Muscle layer of duodenum (tissue), 2 donors: ENCODE measurements around the gene GMDS.

Source experiments
- H3K27ac ChIP-seq: one replicate; pipeline ENCODE4 v1.7.0; 2013; ENCODE audit warnings: mild to moderate bottlenecking, low read length
- H3K27me3 ChIP-seq: one replicate; pipeline ENCODE4 v1.7.0; 2013; ENCODE audit warnings: low read depth, mild to moderate bottlenecking, control low read depth, low read length
- H3K36me3 ChIP-seq, 2 donors: one replicate each; pipeline ENCODE4 v1.7.0; 2013; ENCODE audit warnings: low read length in 2 of 2, control low read depth in 1 of 2, mild to moderate bottlenecking in 1 of 2; ENCODE audit not compliant: insufficient read depth in 2 of 2, control insufficient read depth in 1 of 2
- H3K4me1 ChIP-seq, 2 donors: one replicate each; pipeline ENCODE4 v1.7.0; 2013; ENCODE audit warnings: low read length in 2 of 2, mild to moderate bottlenecking in 2 of 2, control low read depth in 1 of 2, moderate library complexity in 1 of 2; ENCODE audit not compliant: insufficient read depth in 2 of 2, control insufficient read depth in 1 of 2
- H3K4me3 ChIP-seq, 2 donors: one replicate each; pipeline ENCODE4 v1.7.0; 2013; ENCODE audit warnings: low read length in 2 of 2, low read depth in 1 of 2, mild to moderate bottlenecking in 1 of 2
- H3K9me3 ChIP-seq, 2 donors: one replicate each; pipeline ENCODE4 v1.7.0; 2013; ENCODE audit warnings: low read length in 2 of 2, control low read depth in 1 of 2, mild to moderate bottlenecking in 1 of 2; ENCODE audit not compliant: control insufficient read depth in 1 of 2
- donor health status: healthy.

Gene GMDS

DNA sequence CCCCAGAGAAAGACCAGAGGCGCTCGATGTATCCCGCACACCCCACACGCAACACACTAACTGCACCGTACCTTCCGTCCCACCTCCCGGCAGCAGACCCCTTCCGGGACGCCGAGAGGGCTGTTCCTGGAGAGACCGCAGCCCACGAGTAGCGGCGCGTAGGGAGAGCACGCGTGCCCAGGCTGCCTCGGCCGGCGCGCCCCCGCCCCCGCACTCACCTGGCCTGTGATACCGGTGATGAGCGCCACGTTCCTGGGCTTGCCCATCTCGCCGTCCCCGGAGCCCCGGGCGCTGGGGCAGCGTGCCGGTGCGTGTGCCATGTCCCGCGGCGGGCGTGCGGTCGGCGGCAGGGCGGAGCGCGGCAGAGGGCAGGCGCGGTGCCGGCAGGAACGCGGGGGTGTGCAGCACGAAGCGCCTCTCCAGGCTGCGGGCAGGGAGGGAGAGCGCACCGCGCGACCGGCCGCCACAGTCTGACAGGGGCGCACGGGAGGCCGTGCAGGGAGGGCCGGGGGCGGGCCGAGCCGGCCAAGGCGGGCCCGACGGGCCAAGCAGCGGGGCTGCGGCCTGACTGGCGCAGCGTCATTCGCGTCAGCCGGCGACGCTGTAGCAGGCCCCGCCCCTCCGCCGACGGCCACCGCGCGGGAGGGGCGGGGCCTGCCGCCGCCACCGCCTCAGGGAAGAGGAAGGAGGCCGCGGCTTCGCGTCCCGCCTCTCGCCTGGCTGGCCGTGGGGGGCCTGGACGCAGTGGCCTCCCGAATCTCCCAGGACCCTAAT lies at the start of gene GMDS:
TSS of gene GMDS (minus strand) at position 503 of the 774 bp plus-strand sequence.
- Histone ChIP-seq H3K36me3 (peaks cover 0 to 10% of the 10 kb centered on the region in 2 donors), H3K4me1 (peaks cover 0 to 8% of the 10 kb centered on the region in 2 donors), H3K4me3 (peak within 1 kb of the TSS; percentile 90 to 93), H3K27ac (peak within 1 kb of the TSS; percentile 94), H3K27me3 (no peaks in the 10 kb centered on the region), H3K9me3 (no peaks in the 10 kb centered on the region)

DNA sequence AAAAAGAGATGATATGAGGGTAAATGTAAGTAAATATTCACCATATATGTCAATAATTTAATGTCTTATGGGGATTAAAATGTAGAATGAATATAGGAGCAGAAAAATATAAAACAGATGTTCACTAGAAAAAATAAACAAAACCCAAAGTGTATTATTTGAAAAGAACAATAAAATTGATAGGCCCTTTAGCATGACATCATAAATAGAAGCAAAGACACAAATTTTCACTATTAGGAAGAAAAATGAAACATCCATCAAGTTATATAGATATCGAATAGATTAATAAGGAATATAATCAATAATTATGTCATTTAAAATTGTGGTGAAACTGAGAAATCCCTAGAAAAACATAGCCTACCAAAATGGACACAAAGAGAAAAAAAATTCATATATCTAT lies 40.1 kb upstream of the GMDS start:
- H3K4me3 ChIP-seq = no peak overlapping the region
- H3K9me3 ChIP-seq = peaks cover 3 to 5% of the 10 kb centered on the region in 2 donors
- H3K27me3 ChIP-seq = no peaks in the 10 kb centered on the region
- H3K36me3 ChIP-seq = peaks cover 6% of the 10 kb centered on the region in 2 donors
- H3K4me1 ChIP-seq = no peaks in the 10 kb centered on the region
- no peak overlapping the region for H3K27ac ChIP-seq

DNA sequence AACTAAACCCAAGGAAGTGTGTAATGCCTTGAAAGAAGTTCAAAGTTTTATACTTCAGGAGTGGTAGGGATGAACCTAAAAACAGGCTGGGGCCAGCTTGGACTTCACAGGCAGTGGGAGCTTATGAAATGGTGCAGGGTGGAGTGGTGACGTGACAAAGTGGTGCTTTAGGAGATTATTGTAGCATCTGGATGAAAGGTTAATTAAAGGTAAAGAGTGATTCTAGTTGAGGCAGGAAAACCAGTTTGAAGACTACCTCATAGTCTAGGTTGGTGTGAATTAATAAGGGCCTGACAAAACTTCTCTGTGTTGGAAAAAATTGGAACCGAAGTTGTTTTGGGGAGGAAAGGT lies 30.5 kb upstream of the GMDS start:
- no peak overlapping the region for H3K27ac ChIP-seq
- H3K4me3 ChIP-seq = no peak overlapping the region
- no peaks in the 10 kb centered on the region for H3K27me3 ChIP-seq
- peaks cover 0 to 5% of the 10 kb centered on the region in 2 donors for H3K4me1 ChIP-seq
- peaks cover 0 to 8% of the 10 kb centered on the region in 2 donors for H3K9me3 ChIP-seq
- peaks cover 6 to 23% of the 10 kb centered on the region in 2 donors for H3K36me3 ChIP-seq

DNA sequence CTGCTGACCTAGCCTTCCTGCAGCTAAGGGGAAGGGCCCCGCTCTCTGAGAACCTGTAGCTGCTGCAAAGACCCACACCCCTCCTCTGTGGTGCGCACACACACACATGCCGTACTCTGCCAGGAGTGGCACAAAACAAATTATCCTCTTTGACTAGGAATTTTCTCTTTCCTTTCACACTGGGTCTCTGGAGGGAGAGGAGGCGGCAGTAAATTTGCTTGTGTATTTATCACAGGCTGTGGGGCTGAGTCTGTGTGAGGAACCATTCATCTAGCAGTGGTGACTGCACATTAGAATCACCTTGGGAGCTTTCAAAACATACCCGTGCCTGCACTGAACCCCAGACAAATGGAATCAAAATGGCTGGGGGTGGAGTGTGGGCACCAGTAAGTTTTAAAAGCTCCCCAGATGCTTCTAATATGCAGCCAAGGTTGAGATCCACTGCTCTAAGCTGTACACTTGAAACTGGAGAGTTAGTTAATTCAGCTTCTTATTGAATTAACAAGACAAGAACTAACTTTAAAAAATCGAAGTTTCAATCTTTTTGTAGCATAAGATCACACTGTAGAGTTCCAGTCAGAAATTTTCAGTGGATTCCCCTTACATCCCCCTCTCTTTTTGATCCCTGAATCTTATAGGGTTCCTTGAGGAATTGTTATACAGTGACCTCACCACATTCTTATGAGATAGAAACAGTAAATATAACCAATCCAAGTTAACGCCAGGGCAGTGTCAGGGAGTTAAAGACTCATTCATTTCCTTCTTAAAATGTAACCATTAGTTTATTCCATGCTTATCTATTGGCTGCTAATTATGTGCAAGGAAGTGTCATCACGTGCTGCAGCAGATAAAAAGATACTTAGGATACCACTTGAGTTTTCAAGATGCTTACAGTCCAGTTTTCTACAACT lies 29.8 kb upstream of the GMDS start:
- Histone ChIP-seq H3K36me3 (peaks cover 6 to 29% of the 10 kb centered on the region in 2 donors), H3K27ac (no peak overlapping the region), H3K4me3 (no peak overlapping the region), H3K9me3 (peaks cover 0 to 3% of the 10 kb centered on the region in 2 donors), H3K4me1 (peaks cover 0 to 5% of the 10 kb centered on the region in 2 donors), H3K27me3 (no peaks in the 10 kb centered on the region)

DNA sequence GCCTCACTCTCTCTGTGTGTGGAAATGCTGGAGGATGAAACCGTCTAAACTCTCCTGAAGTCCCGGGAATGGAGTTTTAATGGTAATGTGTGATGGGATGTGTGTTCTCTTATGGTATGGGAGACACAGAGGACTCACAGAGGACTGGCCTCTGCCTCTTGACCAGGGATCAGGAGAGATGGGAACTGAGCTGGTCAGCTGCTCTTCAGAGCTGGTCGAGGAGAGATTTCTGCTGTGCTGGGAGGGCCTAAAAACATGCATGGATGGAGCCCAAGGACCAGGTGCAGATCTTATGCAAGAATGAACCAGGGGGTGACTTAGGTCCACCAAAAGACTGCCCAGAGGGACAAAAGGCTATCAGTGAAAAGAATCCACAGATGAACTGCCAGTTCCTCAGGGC lies 27.3 kb upstream of the GMDS start:
- H3K36me3 ChIP-seq = peaks cover 6 to 39% of the 10 kb centered on the region in 2 donors
- no peaks in the 10 kb centered on the region for H3K9me3 ChIP-seq
- peaks cover 0 to 5% of the 10 kb centered on the region in 2 donors for H3K4me1 ChIP-seq
- H3K27me3 ChIP-seq = no peaks in the 10 kb centered on the region
- H3K4me3 ChIP-seq = no peak overlapping the region
- H3K27ac ChIP-seq = no peak overlapping the region

DNA sequence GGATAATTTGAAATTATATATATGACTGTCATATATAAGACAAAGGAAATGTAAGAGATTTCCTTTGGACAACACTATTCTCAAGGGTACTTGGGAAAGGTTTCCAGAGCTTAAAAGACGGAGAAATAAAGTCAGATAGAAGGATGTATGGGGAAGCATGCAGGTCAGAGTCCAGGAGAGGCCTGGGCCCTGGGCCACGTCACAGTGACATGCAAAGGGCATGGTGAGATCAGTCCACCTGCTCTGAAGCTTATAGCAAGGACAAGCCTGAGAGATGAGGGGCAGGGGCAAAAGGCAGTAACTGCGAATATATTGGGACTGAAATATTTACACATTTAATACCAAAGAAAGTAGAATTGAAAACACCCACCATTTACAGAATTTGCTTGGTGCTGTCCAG lies 24.6 kb upstream of the GMDS start:
- Histone ChIP-seq H3K27me3 (no peaks in the 10 kb centered on the region), H3K9me3 (no peaks in the 10 kb centered on the region), H3K27ac (no peak overlapping the region), H3K4me1 (peaks cover 0 to 4% of the 10 kb centered on the region in 2 donors), H3K36me3 (peaks cover 6 to 45% of the 10 kb centered on the region in 2 donors), H3K4me3 (no peak overlapping the region)

DNA sequence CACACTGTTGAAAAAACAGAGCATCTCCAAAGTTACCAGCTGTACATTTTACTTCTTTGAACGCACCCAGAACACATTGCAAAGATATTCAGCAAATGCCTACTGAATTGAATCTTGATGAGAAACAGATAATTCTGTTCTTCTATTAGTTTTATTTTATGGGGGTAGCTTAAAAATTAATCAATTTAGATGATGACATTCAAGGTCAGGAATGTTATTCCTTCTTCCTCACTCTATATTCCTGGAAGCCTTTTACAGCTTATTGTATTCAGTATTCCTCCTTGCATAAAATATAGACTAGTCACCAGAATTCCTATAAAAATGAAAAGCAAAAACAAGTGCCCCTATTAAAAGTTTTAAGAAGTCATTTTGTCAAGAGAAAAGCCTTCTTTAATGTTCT lies 21.4 kb upstream of the GMDS start:
- H3K9me3 ChIP-seq = no peaks in the 10 kb centered on the region
- no peak overlapping the region for H3K4me3 ChIP-seq
- H3K36me3 ChIP-seq = peaks cover 8 to 36% of the 10 kb centered on the region in 2 donors
- no peak overlapping the region for H3K27ac ChIP-seq
- no peaks in the 10 kb centered on the region for H3K27me3 ChIP-seq
- peaks cover 0 to 4% of the 10 kb centered on the region in 2 donors for H3K4me1 ChIP-seq

DNA sequence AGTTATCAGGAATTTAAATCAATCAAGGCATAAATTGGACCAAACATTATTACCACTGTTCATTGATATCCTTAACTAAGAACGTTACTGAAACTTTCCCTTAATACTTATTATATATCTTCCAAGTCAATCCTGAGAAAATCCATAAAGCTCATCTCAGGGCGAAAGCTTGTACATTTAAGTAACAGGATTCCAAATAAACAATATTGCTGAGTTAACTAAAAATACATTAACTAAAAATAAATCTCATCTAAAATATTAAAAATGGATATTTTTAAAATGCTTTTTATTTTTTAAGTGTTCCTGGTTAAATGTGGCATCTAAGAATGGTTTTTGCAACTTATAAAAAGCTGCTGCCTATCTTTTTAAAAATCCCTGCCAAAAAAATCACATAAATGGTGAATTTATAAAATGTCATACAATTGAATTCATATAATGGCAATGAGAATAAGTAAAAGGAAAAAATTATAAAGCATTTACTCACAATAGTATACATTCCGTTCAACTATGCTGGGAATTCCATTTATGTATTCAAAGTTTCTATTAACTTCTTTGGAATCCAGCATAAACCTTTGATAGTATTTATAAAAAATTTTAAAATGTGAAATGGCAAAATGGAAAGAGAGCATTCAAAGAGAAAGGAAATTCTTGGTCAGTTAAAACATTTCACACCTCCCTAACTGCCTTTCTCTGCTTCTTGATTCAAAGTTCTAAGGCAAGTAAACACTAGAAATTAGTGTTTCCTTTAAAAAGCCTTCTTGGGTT lies 20.8 kb upstream of the GMDS start:
- Histone ChIP-seq H3K36me3 (peaks cover 8 to 35% of the 10 kb centered on the region in 2 donors), H3K9me3 (no peaks in the 10 kb centered on the region), H3K27ac (no peak overlapping the region), H3K27me3 (no peaks in the 10 kb centered on the region), H3K4me1 (peaks cover 0 to 4% of the 10 kb centered on the region in 2 donors), H3K4me3 (no peak overlapping the region)

DNA sequence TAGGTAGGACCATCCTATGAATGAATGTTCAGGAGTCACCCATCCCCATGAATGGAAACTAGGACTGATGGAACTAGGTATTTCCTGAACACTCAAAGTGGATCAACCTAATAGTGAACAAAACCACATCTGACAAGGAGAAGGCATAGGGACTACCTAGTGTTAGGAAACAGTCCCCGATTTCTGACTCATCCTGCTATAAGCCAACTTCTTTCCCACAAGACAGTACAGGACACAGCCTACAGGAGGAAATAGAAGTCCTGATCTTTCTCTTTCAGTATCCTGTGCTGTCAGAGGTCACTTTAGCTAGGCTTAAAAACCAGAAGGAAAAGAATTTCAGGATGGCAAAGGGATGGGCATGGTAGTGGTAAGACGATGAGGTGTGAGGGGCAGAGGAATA lies 19.5 kb upstream of the GMDS start:
- H3K9me3 ChIP-seq = no peaks in the 10 kb centered on the region
- H3K36me3 ChIP-seq = peaks cover 8 to 26% of the 10 kb centered on the region in 2 donors

DNA sequence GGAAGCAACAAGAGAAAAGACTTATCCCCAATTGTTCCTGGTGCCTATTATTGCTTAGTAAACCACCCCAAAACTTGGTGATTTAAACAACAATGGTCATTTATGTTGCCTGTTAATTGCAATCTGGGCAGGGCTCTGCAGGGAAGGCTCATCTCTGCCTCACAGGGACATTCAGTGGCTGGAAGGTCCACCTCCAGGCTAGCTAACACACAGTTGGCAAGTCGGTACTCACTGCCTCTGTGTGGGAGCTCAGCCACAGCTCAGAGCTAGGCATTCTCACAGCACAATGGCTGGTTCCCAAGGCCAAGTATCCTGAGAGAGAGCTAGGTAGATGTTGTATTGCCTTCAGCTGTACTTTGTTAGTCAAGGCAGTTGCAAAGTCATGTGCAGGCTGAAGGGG lies 18.5 kb upstream of the GMDS start:
- Histone ChIP-seq H3K4me1 (peaks cover 0 to 4% of the 10 kb centered on the region in 2 donors), H3K9me3 (no peaks in the 10 kb centered on the region), H3K27me3 (no peaks in the 10 kb centered on the region), H3K27ac (no peak overlapping the region), H3K36me3 (peaks cover 8 to 18% of the 10 kb centered on the region in 2 donors), H3K4me3 (no peak overlapping the region)

More for the DNA sequence above, 19.5 kb upstream of the GMDS start:
- H3K4me3 ChIP-seq = no peak overlapping the region
- no peak overlapping the region for H3K27ac ChIP-seq
- peaks cover 0 to 4% of the 10 kb centered on the region in 2 donors for H3K4me1 ChIP-seq
- no peaks in the 10 kb centered on the region for H3K27me3 ChIP-seq

DNA sequence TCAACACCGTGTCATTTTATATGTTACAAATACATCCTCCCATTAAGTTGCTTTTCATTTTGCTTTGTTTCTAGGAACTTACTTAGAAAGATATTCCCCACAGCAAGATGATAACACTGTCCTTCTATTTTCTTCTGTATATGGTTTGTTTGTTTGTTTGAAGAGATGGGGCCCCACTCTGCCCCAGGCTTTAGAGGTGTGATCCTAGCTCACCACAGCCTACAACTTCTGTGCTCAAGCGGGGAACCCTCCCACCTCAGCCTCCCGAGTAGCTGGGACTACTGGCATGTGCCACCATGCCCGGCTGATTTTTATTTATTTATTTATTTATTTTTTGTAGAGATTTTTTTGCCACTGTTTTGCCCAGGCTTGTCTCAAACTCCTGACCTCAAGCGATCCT lies 14.2 kb upstream of the GMDS start:
- no peaks in the 10 kb centered on the region for H3K27me3 ChIP-seq
- H3K4me1 ChIP-seq = no peaks in the 10 kb centered on the region
- H3K27ac ChIP-seq = peak overlapping the region; percentile 64
- H3K36me3 ChIP-seq = peaks cover 13 to 26% of the 10 kb centered on the region in 2 donors
- H3K4me3 ChIP-seq = no peak overlapping the region
- H3K9me3 ChIP-seq = peaks cover 0 to 3% of the 10 kb centered on the region in 2 donors
